C4-2B (cell line): Measurements from ENCODE around the gene MAP2K2.
"Not testable (repeated sequence)": the region's sequence is repeated elsewhere in the genome, so short reads cannot be mapped to it uniquely, and the experiment has no call there.

ENCODE experiments used
- H3K27ac ChIP-seq: fragments of 450-650 bp; 2 replicates; pipeline ENCODE4 v1.5.1; 2017
- CTCF ChIP-seq: fragments of 450-650 bp; conservative IDR thresholded peaks from 2 replicates; pipeline ENCODE4 v1.5.1; 2017; ENCODE audit warnings: mild to moderate bottlenecking
- ZFX ChIP-seq: fragments of 450-650 bp; IDR thresholded peaks from 2 replicates; pipeline ENCODE4 v1.6.1; 2017

Gene MAP2K2

GRCh38 chr19:4123615-4124568, at the start of gene MAP2K2:
Gene MAP2K2 (minus strand): TSS chr19:4124122. CDS start chr19:4123875, 247 bp downstream.
- TF ChIP-seq ZFX (peak; percentile 100), CTCF (no peak)
- H3K27ac ChIP-seq = peak within 1 kb of the TSS; percentile 87

- TF ChIP-seq ZFX (no peak), CTCF (no peak)
- H3K27ac ChIP-seq = no peak overlapping the region
Measured at GRCh38 chr19:4172861-4173473, 49.0 kb upstream of the MAP2K2 start.

GRCh38 chr19:4171676-4172075, 47.8 kb upstream of the MAP2K2 start:
- no peak overlapping the region for H3K27ac ChIP-seq
- TF ChIP-seq ZFX (no peak), CTCF (no peak)

GRCh38 chr19:4164262-4164661, 40.3 kb upstream of the MAP2K2 start:
- TF ChIP-seq CTCF (no peak), ZFX (no peak)
- H3K27ac ChIP-seq = no peak overlapping the region

GRCh38 chr19:4161415-4162077, 37.6 kb upstream of the MAP2K2 start:
- TF ChIP-seq ZFX = no peak
- no peak for TF ChIP-seq CTCF
- no peak overlapping the region for H3K27ac ChIP-seq

- not testable (repeated sequence) for H3K27ac ChIP-seq
Measured at GRCh38 chr19:4157971-4158370, 34.0 kb upstream of the MAP2K2 start.

GRCh38 chr19:4157164-4157563, 33.2 kb upstream of the MAP2K2 start:
- no peak for TF ChIP-seq CTCF
- TF ChIP-seq ZFX = no peak
- H3K27ac ChIP-seq = no peak overlapping the region
